ENCODE measurements around the gene APOBEC3C. TPM values are rescaled to one million over a fixed set of nuclear protein-coding genes. Genes with fewer than 3 reads are reported as not detected.
A peak's percentile ranks its signal among the peaks of the same experiment; 100 is the strongest.

Gene APOBEC3C
- total RNA-seq, 3 donors from 2014 or later (not counting 1 experiment from before 2014, with no cell fraction given), result 144 to 168 (median 155) TPM

GRCh38 chr22:38967451-38968450, 46.3 kb upstream of the APOBEC3C start:
- no peak for TF ChIP-seq CTCF (IDR thresholded peaks at IDR 0.05)
- no peak overlapping the region for H3K4me3 ChIP-seq (ENCODE audit: low read length)
- Mint-ChIP-seq H3K36me3 (no peaks in the 10 kb centered on the region), H3K4me3 (no peak overlapping the region), H3K9me3 (no peaks in the 10 kb centered on the region), H3K27me3 (ENCODE audit: low read depth in 2 of 2) (peaks cover 0 to 10% of the 10 kb centered on the region in 2 donors), H3K27ac (peak overlapping the region in 1 of 2 donors; percentile 48), H3K4me1 (peaks cover 0 to 6% of the 10 kb centered on the region in 2 donors)
- peak overlapping the region; percentile 34 for H3K27ac ChIP-seq (ENCODE audit: low read length)
- WGBS (ENCODE audit: insufficient coverage), result 66% methylated on average over 15 of the region's 15 CpGs
- intact Hi-C loops (cut with micrococcal nuclease), result no loop called here
- H3K4me1 ChIP-seq (ENCODE audit: control insufficient read depth, insufficient read depth, low read length), result peaks cover 26% of the 10 kb centered on the region
- DNase-seq (no peak), ATAC-seq (peak in 2 of 3 donors; percentile 38 to 89)
- H3K36me3 ChIP-seq (ENCODE audit: control insufficient read depth, insufficient read depth, low read length), result no peaks in the 10 kb centered on the region
- H3K9me3 ChIP-seq (ENCODE audit: control insufficient read depth, insufficient read depth, low read length), result no peaks in the 10 kb centered on the region
- H3K27me3 ChIP-seq (ENCODE audit: control insufficient read depth, insufficient read depth, low read length), result no peaks in the 10 kb centered on the region

- Mint-ChIP-seq H3K36me3 (no peaks in the 10 kb centered on the region), H3K9me3 (no peaks in the 10 kb centered on the region), H3K27me3 (ENCODE audit: low read depth in 2 of 2) (peaks cover 0 to 10% of the 10 kb centered on the region in 2 donors), H3K4me1 (peaks cover 0 to 6% of the 10 kb centered on the region in 2 donors), H3K4me3 (no peak overlapping the region), H3K27ac (no peak overlapping the region)
- Histone ChIP-seq H3K36me3 (ENCODE audit: control insufficient read depth, insufficient read depth, low read length) (no peaks in the 10 kb centered on the region), H3K27me3 (ENCODE audit: control insufficient read depth, insufficient read depth, low read length) (no peaks in the 10 kb centered on the region), H3K4me3 (ENCODE audit: low read length) (no peak overlapping the region), H3K27ac (ENCODE audit: low read length) (no peak overlapping the region), H3K4me1 (ENCODE audit: control insufficient read depth, insufficient read depth, low read length) (peaks cover 31% of the 10 kb centered on the region), H3K9me3 (ENCODE audit: control insufficient read depth, insufficient read depth, low read length) (no peaks in the 10 kb centered on the region)
- DNase-seq, result no peak
- 81% methylated on average over 10 of the region's 11 CpGs for WGBS (ENCODE audit: insufficient coverage)
- intact Hi-C loops (cut with micrococcal nuclease), result no loop called here
- ATAC-seq, result no peak
- no peak for TF ChIP-seq CTCF (IDR thresholded peaks at IDR 0.05)
These were observed 45.3 kb upstream of the APOBEC3C start for GRCh38 chr22:38968801-38969200.

GRCh38 chr22:38970551-38970950, 43.5 kb upstream of the APOBEC3C start:
- Mint-ChIP-seq H3K36me3 (no peaks in the 10 kb centered on the region), H3K9me3 (no peaks in the 10 kb centered on the region), H3K27me3 (ENCODE audit: low read depth in 2 of 2) (peaks cover 0 to 10% of the 10 kb centered on the region in 2 donors), H3K4me3 (no peak overlapping the region), H3K4me1 (peaks cover 0 to 6% of the 10 kb centered on the region in 2 donors), H3K27ac (no peak overlapping the region)
- DNase-seq (no peak), ATAC-seq (no peak)
- Histone ChIP-seq H3K4me1 (ENCODE audit: control insufficient read depth, insufficient read depth, low read length) (peaks cover 32% of the 10 kb centered on the region), H3K9me3 (ENCODE audit: control insufficient read depth, insufficient read depth, low read length) (no peaks in the 10 kb centered on the region), H3K27ac (ENCODE audit: low read length) (no peak overlapping the region), H3K27me3 (ENCODE audit: control insufficient read depth, insufficient read depth, low read length) (no peaks in the 10 kb centered on the region), H3K4me3 (ENCODE audit: low read length) (no peak overlapping the region), H3K36me3 (ENCODE audit: control insufficient read depth, insufficient read depth, low read length) (no peaks in the 10 kb centered on the region)
- TF ChIP-seq CTCF (IDR thresholded peaks at IDR 0.05), result no peak
- WGBS (ENCODE audit: insufficient coverage), result 47% methylated on average over 8 of the region's 8 CpGs
- intact Hi-C loops (cut with micrococcal nuclease), result no loop called here

Measured in natural killer cell (primary cell).